Omental fat pad (tissue), 4 donors: ENCODE measurements around the gene NKRF. TPM values are rescaled to one million over a fixed set of nuclear protein-coding genes. Genes with fewer than 3 reads are reported as not detected.

ENCODE experiments used
- ATAC-seq: fragments of 150-250 bp; one replicate; pipeline ENCODE4 v1.9.1; 2016; ENCODE audit warnings: mild to moderate bottlenecking, moderate library complexity; ENCODE audit not compliant: low FRiP score
- DNase-seq: peaks from one replicate; pipeline ENCODE4 v3.0.0-alpha.2; 2019; ENCODE audit warnings: low spot score
- total RNA-seq, 4 donors: library from RNA; depleted of rRNA; stranded (reverse); fragments of >200 nt; gene quantifications; one replicate each; pipeline ENCODE4 v1.1.0, GENCODE V29; 2016
- TF ChIP-seq, protein P1 (sequence below), 3 donors: fragments of 450-650 bp; IDR thresholded peaks; one replicate each; pipeline ENCODE4 v1.5.1; 2016 to 2017; ENCODE audit warnings: antibody characterized with exemption in 3 of 3, mild to moderate bottlenecking in 3 of 3, moderate library complexity in 2 of 3

NKRF gene
- total RNA-seq, 4 donors from 2014 or later, result 4.5 to 10.9 (median 8.0) TPM

DNA sequence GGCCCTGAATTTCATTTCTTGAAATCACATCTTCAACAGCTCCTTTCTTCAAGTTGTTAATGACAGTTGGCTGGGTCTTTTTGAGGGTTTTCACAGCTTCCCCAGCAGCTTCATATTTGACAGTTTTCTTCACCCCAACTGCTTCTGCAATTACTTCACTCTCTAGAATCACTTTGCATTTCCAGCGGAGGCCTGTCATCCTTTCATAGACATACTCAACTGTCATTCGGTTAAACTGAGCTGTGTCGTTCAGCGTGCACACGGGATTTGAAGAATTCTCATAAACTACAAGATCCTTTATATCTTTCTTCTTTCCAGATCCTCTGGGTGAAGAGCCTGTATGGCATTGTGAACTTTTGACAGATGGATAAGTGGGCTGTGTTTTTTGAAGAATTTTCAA, 16.4 kb downstream of the NKRF start:
- no peak for DNase-seq
- no peak for ATAC-seq
- TF ChIP-seq, protein P1, sequence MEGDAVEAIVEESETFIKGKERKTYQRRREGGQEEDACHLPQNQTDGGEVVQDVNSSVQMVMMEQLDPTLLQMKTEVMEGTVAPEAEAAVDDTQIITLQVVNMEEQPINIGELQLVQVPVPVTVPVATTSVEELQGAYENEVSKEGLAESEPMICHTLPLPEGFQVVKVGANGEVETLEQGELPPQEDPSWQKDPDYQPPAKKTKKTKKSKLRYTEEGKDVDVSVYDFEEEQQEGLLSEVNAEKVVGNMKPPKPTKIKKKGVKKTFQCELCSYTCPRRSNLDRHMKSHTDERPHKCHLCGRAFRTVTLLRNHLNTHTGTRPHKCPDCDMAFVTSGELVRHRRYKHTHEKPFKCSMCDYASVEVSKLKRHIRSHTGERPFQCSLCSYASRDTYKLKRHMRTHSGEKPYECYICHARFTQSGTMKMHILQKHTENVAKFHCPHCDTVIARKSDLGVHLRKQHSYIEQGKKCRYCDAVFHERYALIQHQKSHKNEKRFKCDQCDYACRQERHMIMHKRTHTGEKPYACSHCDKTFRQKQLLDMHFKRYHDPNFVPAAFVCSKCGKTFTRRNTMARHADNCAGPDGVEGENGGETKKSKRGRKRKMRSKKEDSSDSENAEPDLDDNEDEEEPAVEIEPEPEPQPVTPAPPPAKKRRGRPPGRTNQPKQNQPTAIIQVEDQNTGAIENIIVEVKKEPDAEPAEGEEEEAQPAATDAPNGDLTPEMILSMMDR (IDR thresholded peaks at IDR 0.05), result no peak

- TF ChIP-seq, protein P1 (IDR thresholded peaks at IDR 0.05), result no peak
- no peak for ATAC-seq
- DNase-seq, result no peak
These were observed 22.7 kb downstream of the NKRF start for GRCh38 chrX:119583431-119584059.

DNA sequence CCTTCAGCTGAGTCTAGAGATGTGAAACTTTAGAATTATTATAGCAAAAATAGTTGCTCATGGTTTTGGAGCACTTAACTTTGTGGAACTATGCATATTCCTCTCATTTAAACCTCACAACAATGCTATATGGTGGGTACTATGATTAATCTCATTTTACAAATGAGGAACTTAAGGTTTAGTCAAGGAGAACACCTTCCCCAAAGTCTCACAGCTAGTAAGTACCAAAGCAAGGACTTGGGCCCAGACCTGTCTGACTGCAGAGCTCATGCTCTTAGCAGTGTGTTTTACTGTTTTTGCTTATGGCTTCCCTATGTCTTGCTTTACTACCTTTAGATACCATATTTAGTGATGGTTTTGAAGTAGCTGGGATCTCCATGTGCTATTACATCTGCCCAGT, 26.8 kb downstream of the NKRF start:
- TF ChIP-seq, protein P1 (IDR thresholded peaks at IDR 0.05), result no peak
- no peak for ATAC-seq
- DNase-seq, result no peak

GRCh38 chrX:119574394-119575266, 31.6 kb downstream of the NKRF start, which contains the start of gene UBE2A:
UBE2A (plus strand) TSS chrX:119574563; CDS start chrX:119574712, 149 bp downstream.
- TF ChIP-seq, protein P1 (IDR thresholded peaks at IDR 0.05), result no peak
- DNase-seq (peak; percentile 60), ATAC-seq (peak; percentile 98)

- DNase-seq (no peak), ATAC-seq (peak; percentile 30)
- TF ChIP-seq, protein P1 (IDR thresholded peaks at IDR 0.05), result no peak
These were observed 32.3 kb downstream of the NKRF start for GRCh38 chrX:119573840-119574393.

DNA sequence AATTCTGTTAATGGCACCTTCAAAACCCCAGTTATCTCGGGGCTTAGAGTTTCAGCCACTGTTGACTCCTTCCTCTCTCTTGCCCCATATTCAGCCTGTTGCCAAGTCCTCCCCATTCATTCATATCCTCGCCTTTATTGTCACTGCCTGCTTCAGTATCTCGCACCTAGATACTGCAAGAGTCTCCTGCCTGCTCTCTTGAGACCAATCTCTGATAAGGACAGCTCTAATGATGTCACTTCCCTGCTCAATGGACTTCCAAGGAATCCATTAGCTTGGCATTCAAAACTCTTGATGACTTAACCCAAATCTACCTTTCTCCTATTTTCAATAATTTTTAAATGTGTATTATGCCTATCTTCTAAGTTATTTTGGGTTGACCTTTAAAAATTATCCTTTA, 33.0 kb downstream of the NKRF start:
- ATAC-seq, result no peak
- TF ChIP-seq, protein P1 (IDR thresholded peaks at IDR 0.05), result no peak
- no peak for DNase-seq
